Spleen (tissue), 11 donors: ENCODE data around the gene ADAM8. TPM values are rescaled to one million over a fixed set of nuclear protein-coding genes. Genes with fewer than 3 reads are reported as not detected.
"Not testable (repeated sequence)": the region's sequence is repeated elsewhere in the genome, so short reads cannot be mapped to it uniquely, and the experiment has no call there.

ENCODE experiments used
- DNase-seq: peaks from one replicate; pipeline ENCODE4 v3.0.0-alpha.2; 2020
- H3K27ac ChIP-seq, 8 donors: fragments of 200-600 bp; sonication (generic) in 7 of 8; 1 replicate in 4 of 8; 2 replicates in 4 of 8; pipeline versions ENCODE4 v1.5.0 to v1.8.0; 2016 to 2021; ENCODE audit warnings: inconsistent platforms in 4 of 8, mild to moderate bottlenecking in 4 of 8, moderate library complexity in 1 of 8
- H3K27me3 ChIP-seq, 7 donors: fragments of 200-600 bp; sonication (generic) in 6 of 7; replicated peaks in 1 of 7; 1 replicate in 4 of 7; 2 replicates in 3 of 7; pipeline versions ENCODE4 v1.5.0 to v1.8.0; 2016 to 2021; ENCODE audit warnings: inconsistent platforms in 3 of 7, mild to moderate bottlenecking in 1 of 7
- H3K36me3 ChIP-seq, 6 donors: fragments of 200-600 bp; sonication (generic) in 5 of 6; 1 replicate in 4 of 6; 2 replicates in 2 of 6; pipeline versions ENCODE4 v1.5.0 to v1.8.0; 2016 to 2021; ENCODE audit warnings: inconsistent platforms in 2 of 6
- H3K4me1 ChIP-seq, 6 donors: fragments of 200-600 bp; sonication (generic) in 5 of 6; 1 replicate in 3 of 6; 2 replicates in 3 of 6; pipeline versions ENCODE4 v1.5.0 to v1.8.0; 2016 to 2021; ENCODE audit warnings: inconsistent platforms in 3 of 6
- H3K4me3 ChIP-seq, 8 donors: fragments of 200-600 bp; sonication (generic) in 7 of 8; 1 replicate in 4 of 8; 2 replicates in 4 of 8; pipeline versions ENCODE4 v1.5.0 to v1.8.0; 2016 to 2021; ENCODE audit warnings: inconsistent platforms in 4 of 8, mild to moderate bottlenecking in 4 of 8, moderate library complexity in 2 of 8
- H3K9me3 ChIP-seq, 8 donors: fragments of 200-600 bp; sonication (generic) in 7 of 8; 1 replicate in 4 of 8; 2 replicates in 4 of 8; pipeline versions ENCODE4 v1.5.0 to v1.8.0; 2016 to 2021; ENCODE audit warnings: inconsistent platforms in 4 of 8
- CTCF ChIP-seq, 11 experiments: fragments of 200-600 bp in 7 of 11; fragments of 450-650 bp in 4 of 11; sonication (generic) in 4 of 11; IDR thresholded peaks in 8 of 11; conservative IDR thresholded peaks in 3 of 11; 1 replicate in 7 of 11; 2 replicates in 4 of 11; pipeline versions ENCODE4 v1.4.0 to v1.8.0; 2016 to 2021; ENCODE audit warnings: antibody characterized with exemption in 11 of 11, inconsistent platforms in 4 of 11, mild to moderate bottlenecking in 1 of 11
- POLR2A ChIP-seq, 3 donors: fragments of 450-650 bp; IDR thresholded peaks; one replicate each; pipeline ENCODE4 v1.5.1; 2017; ENCODE audit warnings: antibody characterized with exemption in 3 of 3, mild to moderate bottlenecking in 1 of 3
- POLR2AphosphoS5 ChIP-seq, 3 donors: sonication (generic); formaldehyde crosslinking; IDR thresholded peaks; one replicate each; pipeline ENCODE4 v1.5.1; 2017; ENCODE audit warnings: antibody characterized with exemption in 3 of 3
- WGBS, 5 donors: extraction: QIAGEN DNeasy Blood & Tissue Kit in 3 of 5; methylation state at CpG; one replicate each; pipeline versions ENCODE4 v1.1.5 to v1.1.7; 2013 to 2018; 5-methylcytosine and 5-hydroxymethylcytosine counted together
- intact Hi-C: fragments of 100-400 bp; cut with DNase I; formaldehyde crosslinking; loops from one replicate; pipeline ENCODE4 v1.15.0; 2023; ENCODE audit warnings: low total_unique reads
- polyA plus RNA-seq, 3 donors: library from polyadenylated mRNA; stranded (reverse); fragments of 200-250 nt; gene quantifications; one replicate each; pipeline ENCODE4 v1.2.1, GENCODE V29; 2013
- total RNA-seq, 7 donors: library from RNA; depleted of rRNA in 3 of 7; stranded (reverse); fragments of >200 nt in 3 of 7; fragmentation: NEBNext Ultra II Directional in 4 of 7; extraction: Animal tissue kit (Norgen Biotek cat#: 25700) in 4 of 7; gene quantifications; one replicate each; pipeline versions ENCODE4 v1.1.0 to v1.2.1, GENCODE V29; 2016 to 2021
- donor health status: healthy with polysubstance abuse.
- donor health status: DM: no; HTN: no; CAD: no; lungs with moderate emphysema.
- donor health status: DM: no; HTN: no; CAD: no.
- donor health status: Bipolar disorder and iron deficiency.
- donor health status: healthy.
- donor health status: DM: no; HTN: no; CAD: no.
- donor health status: DM: yes; HTN: yes; CAD: no.

The ADAM8 gene
- total and polyA plus RNA-seq, 10 donors, result 10.1 to 177 (median 67.8) TPM

GRCh38 chr10:133324198-133324792 is 47.6 kb upstream of the ADAM8 start:
- 13 to 50% (median 19%) methylated on average over 2 to 13 of the region's 13 CpGs for WGBS, 5 donors
- intact Hi-C loops, result no loop called here
- H3K27me3 ChIP-seq, result peaks cover 3 to 78% (median 52%) of the 10 kb centered on the region in 7 donors
- H3K36me3 ChIP-seq, result no peaks in the 10 kb centered on the region
- H3K27ac ChIP-seq, result peak overlapping the region in 1 of 8 donors; percentile 13
- TF ChIP-seq POLR2AphosphoS5 (IDR thresholded peaks at IDR 0.05), result peak in 2 of 3 donors; percentile 21 to 47
- no peak for TF ChIP-seq CTCF (IDR thresholded peaks at IDR 0.05 in 8 of 11, conservative IDR thresholded peaks at IDR 0.05 in 3 of 11)
- H3K9me3 ChIP-seq, result peaks cover 0 to 8% (median 5%) of the 10 kb centered on the region in 8 donors
- H3K4me3 ChIP-seq, result peak overlapping the region in 3 of 8 donors; percentile 14 to 67 (median 22)
- H3K4me1 ChIP-seq, result peaks cover 7 to 30% (median 23%) of the 10 kb centered on the region in 6 donors
- DNase-seq, result peak; percentile 87

GRCh38 chr10:133322064-133322709 is 45.5 kb upstream of the ADAM8 start:
- DNase-seq, H3K27ac ChIP-seq, H3K9me3 ChIP-seq, H3K4me3 ChIP-seq, intact Hi-C loops, H3K36me3 ChIP-seq: not testable (repeated sequence)
- peaks cover 3 to 68% (median 40%) of the 10 kb centered on the region in 7 donors for H3K27me3 ChIP-seq
- WGBS, 5 donors, result 70 to 86% (median 80%) methylated on average over 8 to 12 of the region's 14 CpGs
- peaks cover 7 to 36% (median 29%) of the 10 kb centered on the region in 6 donors for H3K4me1 ChIP-seq

DNA sequence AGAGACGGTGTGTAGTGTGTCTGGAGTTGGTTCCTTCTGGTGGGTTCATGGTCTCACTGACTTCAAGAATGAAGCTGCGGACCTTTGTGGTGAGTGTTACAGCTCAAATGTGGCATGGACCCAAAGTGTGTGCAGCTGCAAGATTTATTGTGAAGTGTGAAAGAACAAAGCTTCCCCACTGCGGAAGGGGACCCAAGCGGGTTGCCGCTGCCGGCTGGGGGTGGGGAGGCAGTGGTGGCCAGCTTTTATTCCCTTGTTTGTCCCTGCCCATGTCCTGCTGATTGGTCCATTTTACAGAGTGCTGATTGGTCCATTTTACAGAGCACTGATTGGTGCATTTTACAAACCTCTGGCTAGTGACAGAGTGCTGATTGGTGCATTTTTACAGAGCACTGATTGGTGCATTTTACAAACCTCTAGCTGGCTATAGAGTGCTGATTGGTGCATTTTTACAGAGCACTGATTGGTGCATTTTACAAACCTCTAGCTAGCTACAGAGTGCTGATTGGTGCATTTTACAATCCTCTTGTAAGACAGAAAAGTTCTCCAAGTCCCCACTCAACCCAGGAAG is 44.3 kb upstream of the ADAM8 start:
- H3K27me3 ChIP-seq, result peaks cover under 1 to 55% (median 28%) of the 10 kb centered on the region in 7 donors
- WGBS, 5 donors, result 92 to 97% (median 95%) methylated on average over 6 of the region's 6 CpGs
- intact Hi-C loops, result not testable (repeated sequence)

DNA sequence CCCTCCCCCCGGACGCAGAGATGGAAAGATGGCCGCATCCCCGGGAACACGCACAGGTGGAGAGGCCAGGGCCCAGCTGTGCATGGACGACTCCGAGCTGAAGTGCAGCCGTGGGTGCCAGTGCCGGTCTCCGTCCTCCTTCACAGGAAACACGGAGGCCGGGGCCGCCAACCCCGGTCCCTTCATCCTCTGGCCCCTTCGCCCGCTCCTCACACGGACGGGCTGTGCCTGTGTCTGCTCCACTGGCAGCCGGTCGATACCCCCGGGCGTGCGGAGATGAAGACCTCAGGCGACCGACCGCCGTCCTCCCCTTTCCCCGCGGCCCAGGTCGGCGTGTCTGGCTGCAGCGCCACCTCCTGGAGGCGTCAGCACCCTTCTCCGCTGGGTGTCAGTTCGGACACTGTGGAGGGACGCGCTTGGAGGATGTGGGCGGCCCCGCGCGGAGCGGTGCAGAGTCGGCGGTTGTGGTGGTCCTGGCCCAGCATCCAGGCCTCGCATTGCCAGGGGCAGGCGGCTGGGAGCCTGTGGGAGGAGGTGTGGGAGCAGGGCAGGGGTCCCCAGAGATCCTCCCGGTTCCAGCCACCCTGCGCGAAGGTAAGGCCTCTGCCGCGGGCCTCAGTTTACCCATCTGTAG is 41.9 kb upstream of the ADAM8 start:
- Histone ChIP-seq H3K4me1 (peaks cover 0 to 15% (median 11%) of the 10 kb centered on the region in 6 donors), H3K4me3 (peak overlapping the region in 7 of 8 donors; percentile 2 to 63 (median 17)), H3K27me3 (peaks cover 0 to 32% (median 14%) of the 10 kb centered on the region in 7 donors), H3K36me3 (no peaks in the 10 kb centered on the region), H3K9me3 (peaks cover 0 to 8% (median 5%) of the 10 kb centered on the region in 8 donors), H3K27ac (no peak overlapping the region)
- intact Hi-C loops, result no loop called here
- WGBS, 5 donors, result 8 to 39% (median 9%) methylated on average over 11 to 51 of the region's 51 CpGs
- peak; percentile 93 for DNase-seq
- TF ChIP-seq POLR2AphosphoS5 (IDR thresholded peaks at IDR 0.05) (peak in 2 of 3 donors; percentile 12 to 67), POLR2A (IDR thresholded peaks at IDR 0.05) (no peak), CTCF (IDR thresholded peaks at IDR 0.05 in 8 of 11, conservative IDR thresholded peaks at IDR 0.05 in 3 of 11) (peak; percentile 53 to 91 (median 73))

More for the DNA sequence above, 44.3 kb upstream of the ADAM8 start:
- H3K27ac ChIP-seq, H3K4me3 ChIP-seq, DNase-seq, H3K9me3 ChIP-seq, H3K36me3 ChIP-seq: not testable (repeated sequence)
- H3K4me1 ChIP-seq, result peaks cover 5 to 30% (median 24%) of the 10 kb centered on the region in 6 donors
